H1 (cell line): ENCODE results near the gene SLC1A7. TPM values are rescaled to one million over a fixed set of nuclear protein-coding genes. Genes with fewer than 3 reads are reported as not detected.

Experiments used
- GABPA ChIP-seq: IDR thresholded peaks from 2 replicates; pipeline ENCODE4 v1.6.1; 2011; ENCODE audit warnings: mild to moderate bottlenecking, low read length, moderate library complexity, borderline replicate concordance; ENCODE audit not compliant: insufficient read depth
- JUN ChIP-seq: IDR thresholded peaks from 2 replicates; pipeline ENCODE4 v1.6.1; 2011; ENCODE audit warnings: low read depth, mild to moderate bottlenecking, improper control_type of control experiment, low read length
- RNF2 ChIP-seq: fragments of 200-900, 300-1000 bp; sonication (generic); IDR thresholded peaks from 2 replicates; pipeline ENCODE4 v1.7.1; 2016; ENCODE audit warnings: borderline replicate concordance, low read depth, mild to moderate bottlenecking, antibody characterized with exemption, low read length; ENCODE audit not compliant: poor library complexity, severe bottlenecking; ENCODE audit errors: missing control alignments
- polyA plus RNA-seq, 7 experiments: library from polyadenylated mRNA; depleted of rRNA in 3 of 7; stranded (reverse) in 5 of 7; unstranded in 2 of 7; fragments of >200 nt in 5 of 7; fragments of 200-250 nt in 2 of 7; gene quantifications; 1 replicate in 5 of 7; 2 replicates in 1 of 7; 4 replicates in 1 of 7; pipeline versions ENCODE4 v1.2.1 to v1.2.3, GENCODE V29; 2011 to 2013; ENCODE audit warnings: missing spikeins in 2 of 7, mixed read lengths in 2 of 7
- total RNA-seq: library from RNA; stranded (reverse); fragmentation: NEBNext Ultra II Directional; extraction: Animal tissue kit (Norgen Biotek cat#: 25700); gene quantifications from 2 replicates; pipeline ENCODE4 v1.2.1, GENCODE V29; 2021

SLC1A7 gene
- total and polyA plus RNA-seq, 2 of the 8 experiments (the other 6 are each of a cell fraction or from before 2014, with no cell fraction given), result not detected

DNA sequence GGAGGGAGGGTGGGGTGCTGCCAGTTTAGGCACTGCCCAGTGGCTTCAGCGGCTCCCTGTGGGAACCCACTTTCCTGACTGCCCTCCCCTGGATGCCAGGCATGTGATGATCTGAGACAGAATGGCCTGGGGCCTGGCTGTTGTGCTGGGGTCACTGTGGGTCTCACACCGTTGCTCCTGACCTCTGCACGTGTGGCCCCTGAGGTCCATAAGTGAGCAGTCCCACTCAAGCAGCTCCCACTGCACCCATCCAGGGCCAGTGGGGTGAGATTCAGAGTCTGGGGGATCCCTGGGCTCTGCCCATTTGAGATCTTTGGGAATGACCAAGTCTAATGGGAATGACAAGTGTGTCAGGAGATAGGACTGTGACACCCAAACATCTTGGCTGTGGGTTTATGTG, 62.4 kb downstream of the SLC1A7 start (continued):
- TF ChIP-seq GABPA, result no peak
- no peak for TF ChIP-seq JUN
- TF ChIP-seq RNF2, result no peak
